GM23338 (cell line): ENCODE measurements around the gene STK38L.

ENCODE experiments used
- CREB1 ChIP-seq: fragments of 250-450 bp; sonication (Bioruptor Pico); IDR thresholded peaks from 2 replicates; pipeline ENCODE4 v1.5.0; 2020; ENCODE audit warnings: low read depth, mild to moderate bottlenecking, moderate library complexity
- CTCF ChIP-seq, 2 experiments: fragments of 200-600 bp in 1 of 2; sonication (generic) in 1 of 2; conservative IDR thresholded peaks; 2 replicates each; pipeline versions ENCODE4 v1.5.1 to v1.6.1; 2016 to 2017; ENCODE audit warnings: antibody characterized with exemption in 2 of 2, low read depth in 2 of 2, mild to moderate bottlenecking in 2 of 2, moderate library complexity in 1 of 2
- ETS1 ChIP-seq: IDR thresholded peaks from 2 replicates; pipeline ENCODE4 v1.6.1; 2016; ENCODE audit warnings: antibody characterized with exemption
- EZH2 ChIP-seq: fragments of 200-600 bp; sonication (generic); IDR thresholded peaks from one replicate; pipeline ENCODE4 v1.8.0; 2017; ENCODE audit warnings: antibody characterized with exemption, mild to moderate bottlenecking, low read depth; ENCODE audit not compliant: unreplicated experiment
- EZH2phosphoT487 ChIP-seq: fragments of 200-600 bp; sonication (generic); IDR thresholded peaks from one replicate; pipeline ENCODE4 v1.8.1; 2018; ENCODE audit warnings: antibody characterized with exemption; ENCODE audit not compliant: unreplicated experiment
- JUNB ChIP-seq: IDR thresholded peaks from one replicate; pipeline ENCODE4 v1.6.1; 2016; ENCODE audit warnings: antibody characterized with exemption; ENCODE audit not compliant: unreplicated experiment
- NANOG ChIP-seq: IDR thresholded peaks from 2 replicates; pipeline ENCODE4 v1.6.1; 2016; ENCODE audit warnings: antibody characterized with exemption, borderline replicate concordance
- POLR2AphosphoS5 ChIP-seq: IDR thresholded peaks from 2 replicates; pipeline ENCODE4 v1.6.1; 2016; ENCODE audit warnings: antibody characterized with exemption, low read depth
- REST ChIP-seq: IDR thresholded peaks from one replicate; pipeline ENCODE4 v1.6.1; 2018; ENCODE audit warnings: antibody characterized with exemption; ENCODE audit not compliant: unreplicated experiment
- STAT1 ChIP-seq: IDR thresholded peaks from one replicate; pipeline ENCODE4 v1.6.1; 2016; ENCODE audit warnings: antibody characterized with exemption; ENCODE audit not compliant: unreplicated experiment

GRCh38 chr12:27296674-27297073 lies 52.6 kb downstream of the STK38L start:
- TF ChIP-seq CTCF (conservative IDR thresholded peaks at IDR 0.05; ENCODE audit: low read depth in 2 of 2) (no peak), POLR2AphosphoS5 (no peak), EZH2 (no peak), CREB1 (no peak), REST (no peak), EZH2phosphoT487 (no peak), ETS1 (no peak), NANOG (no peak), JUNB (no peak), STAT1 (no peak)
